Activated T-cell treated with anti-CD3 and anti-CD28 coated beads for 4 hours (primary cell): ENCODE results near the gene CEBPA.
"Not testable (repeated sequence)": the region's sequence is repeated elsewhere in the genome, so short reads cannot be mapped to it uniquely, and the experiment has no call there.

Experiments
- DNase-seq: peaks from one replicate; pipeline ENCODE4 v3.0.0-alpha.2; 2020

CEBPA gene

GRCh38 chr19:33323093-33323820, 20.9 kb upstream of the CEBPA start:
- no peak for DNase-seq

- no peak for DNase-seq
Measured at GRCh38 chr19:33320636-33321035, 18.3 kb upstream of the CEBPA start.

DNA sequence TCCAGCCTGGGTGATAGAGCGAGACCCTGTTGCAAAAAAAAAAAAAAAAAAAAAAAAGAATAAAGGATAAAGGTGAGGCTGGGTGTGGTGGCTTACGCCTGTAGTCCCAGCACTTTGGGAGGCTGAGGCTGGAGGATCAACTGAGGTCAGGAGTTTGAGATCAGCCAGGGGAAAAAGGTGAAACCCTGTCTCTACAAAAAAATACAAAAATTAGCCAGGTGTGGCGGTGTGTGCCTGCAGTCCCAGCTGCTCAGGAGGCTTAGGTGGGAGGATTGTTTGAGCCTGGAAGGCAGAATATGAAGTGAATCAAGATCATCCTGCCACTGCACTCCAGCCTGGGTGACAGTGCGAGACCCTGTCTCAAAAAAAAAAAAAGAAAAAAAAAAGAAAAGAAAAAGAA, 15.7 kb upstream of the CEBPA start:
- DNase-seq: not testable (repeated sequence)

DNA sequence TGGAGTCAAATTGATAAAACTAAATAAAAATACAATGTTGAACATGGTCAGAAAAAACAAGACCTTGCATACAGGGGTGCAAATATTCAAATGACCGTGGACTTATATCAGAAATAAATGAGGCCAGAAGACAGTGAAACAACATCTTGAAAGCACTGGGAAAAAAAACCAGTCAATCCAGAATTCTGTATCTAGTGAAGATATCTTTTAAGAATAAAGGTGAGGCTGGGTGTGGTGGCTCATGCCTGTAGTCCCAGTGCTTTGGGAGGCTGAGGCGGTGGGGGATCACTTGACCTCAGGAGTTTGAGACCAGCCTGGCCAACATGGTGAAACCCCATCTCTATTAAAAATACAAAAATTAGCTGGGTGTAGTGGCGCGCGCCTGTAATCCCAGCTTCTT, 15.2 kb upstream of the CEBPA start:
- no peak for DNase-seq

DNA sequence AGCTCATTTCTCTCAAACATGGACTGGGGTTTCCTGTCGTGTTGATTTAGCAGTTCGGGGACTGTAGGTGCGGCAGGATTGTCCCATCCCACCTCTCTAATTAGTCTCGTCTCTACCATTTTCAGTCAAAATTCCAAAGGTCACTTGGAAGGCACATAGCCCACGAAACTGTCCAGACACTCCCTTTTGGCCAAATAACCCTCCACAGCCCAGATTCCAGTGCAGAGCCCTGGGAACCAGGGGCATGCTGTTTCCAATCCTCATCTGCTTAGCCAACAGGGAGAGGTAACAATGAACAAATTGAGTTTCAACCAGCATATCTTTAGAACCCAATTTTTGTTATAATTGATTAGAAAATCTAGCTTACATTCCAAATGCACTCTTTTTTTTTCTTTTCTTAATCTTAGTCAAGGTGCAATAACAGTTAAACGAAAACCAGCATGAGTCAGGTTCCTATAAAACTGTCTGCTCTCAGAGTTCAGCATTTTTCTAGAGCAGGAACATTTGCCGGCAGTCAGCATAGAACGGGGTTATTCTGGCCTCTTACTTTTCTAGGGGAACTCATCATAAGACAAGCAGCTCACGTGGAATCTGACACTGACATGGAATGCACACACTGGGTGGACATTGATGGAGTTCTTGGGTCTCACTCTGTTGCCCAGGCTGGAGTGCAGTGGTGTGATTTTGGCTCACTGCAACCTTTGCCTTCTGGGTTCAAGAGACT, 14.4 kb upstream of the CEBPA start:
- DNase-seq: no peak

GRCh38 chr19:33312808-33313207, 10.5 kb upstream of the CEBPA start:
- DNase-seq: not testable (repeated sequence)

DNA sequence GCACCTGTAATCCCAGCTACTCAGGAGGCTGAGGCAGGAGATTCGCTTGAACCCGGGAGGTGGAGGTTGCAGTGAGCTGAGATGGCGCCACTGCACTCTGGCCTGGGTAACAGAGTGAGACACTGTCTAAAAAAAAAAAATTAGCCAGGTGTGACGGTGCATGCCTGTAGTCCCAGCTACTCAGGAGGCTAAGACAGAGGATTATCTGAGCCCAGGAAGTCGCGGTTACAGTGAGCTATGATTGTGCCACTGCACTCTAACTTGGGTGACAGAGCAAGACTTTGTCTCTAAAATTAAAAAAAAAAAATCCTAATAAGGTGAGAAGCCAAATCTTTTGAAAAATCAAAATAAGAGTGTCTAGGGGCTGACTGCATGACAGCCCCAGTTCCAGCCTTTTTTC, 9.7 kb upstream of the CEBPA start:
- DNase-seq: no peak

- DNase-seq: no peak
Measured at GRCh38 chr19:33311326-33311682, 9.0 kb upstream of the CEBPA start.

DNA sequence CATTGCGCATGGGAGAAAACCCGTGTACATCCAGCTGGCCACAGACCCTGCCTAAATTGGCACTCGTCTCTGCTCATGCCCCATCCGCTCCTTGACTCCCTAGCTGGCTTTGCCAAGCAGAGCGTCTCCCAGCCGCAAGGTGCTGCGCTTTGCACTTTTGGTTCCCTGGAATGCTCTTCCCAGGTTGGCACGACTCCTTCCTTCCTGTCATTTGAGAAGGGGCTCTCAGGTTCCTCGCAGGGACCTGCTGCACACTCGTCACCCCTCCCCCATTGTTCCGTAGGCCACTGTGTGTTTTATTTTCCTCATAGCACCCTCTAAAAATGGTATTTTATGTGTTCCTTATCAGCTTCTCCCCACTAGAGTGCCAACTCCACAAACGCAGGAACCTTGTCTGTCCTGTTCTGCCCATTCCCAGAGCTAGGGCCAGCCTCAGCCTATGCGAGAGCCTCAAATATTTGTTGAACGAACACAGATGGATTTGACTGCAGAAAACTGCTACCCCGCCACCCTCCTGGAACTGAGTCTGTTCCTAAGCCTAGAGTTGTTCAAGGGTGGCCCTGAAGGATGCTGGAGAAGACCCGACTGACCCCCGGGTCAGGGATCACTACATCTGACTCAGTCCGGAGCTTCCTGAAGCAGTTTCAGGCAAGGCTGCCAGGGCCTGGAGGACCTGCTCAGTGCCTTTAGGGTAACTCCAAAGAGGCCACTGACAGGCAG, 8.4 kb upstream of the CEBPA start:
- DNase-seq: no peak

- no peak for DNase-seq
Measured at GRCh38 chr19:33309826-33310225, 7.5 kb upstream of the CEBPA start.

- no peak for DNase-seq
Measured at GRCh38 chr19:33306853-33307792, 4.8 kb upstream of the CEBPA start.

DNA sequence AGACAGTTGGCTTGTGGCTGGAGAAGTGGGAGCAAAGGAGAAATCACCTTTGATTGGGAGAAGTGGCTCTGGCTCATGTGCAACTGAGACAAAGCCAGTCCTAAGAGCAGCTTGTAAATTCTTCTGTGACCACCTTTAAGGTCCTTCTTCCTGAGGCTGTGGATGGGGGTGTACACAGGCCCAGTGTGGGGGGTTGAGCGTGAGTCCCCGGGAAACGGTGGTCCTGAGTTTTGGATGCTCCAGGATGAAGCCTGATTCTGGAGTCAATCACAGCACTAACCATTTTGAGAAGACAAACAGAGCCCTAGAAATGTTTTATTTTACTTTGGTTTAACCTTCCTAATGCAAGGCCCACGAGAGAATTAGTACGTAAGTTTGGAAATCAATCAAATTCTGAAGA, 3.9 kb upstream of the CEBPA start:
- no peak for DNase-seq

- DNase-seq: no peak
Measured at GRCh38 chr19:33304760-33305647, 2.7 kb upstream of the CEBPA start.

GRCh38 chr19:33304371-33304759, 2.0 kb upstream of the CEBPA start:
- no peak for DNase-seq

- no peak for DNase-seq
Measured at GRCh38 chr19:33303791-33304345, 1.5 kb upstream of the CEBPA start.

GRCh38 chr19:33302974-33303790, 848 bp upstream of the CEBPA start:
- DNase-seq: no peak

- DNase-seq: no peak
Measured at GRCh38 chr19:33301900-33302174, 497 bp downstream of the CEBPA start.

GRCh38 chr19:33301144-33301899, 1.0 kb downstream of the CEBPA start:
- DNase-seq: no peak

DNA sequence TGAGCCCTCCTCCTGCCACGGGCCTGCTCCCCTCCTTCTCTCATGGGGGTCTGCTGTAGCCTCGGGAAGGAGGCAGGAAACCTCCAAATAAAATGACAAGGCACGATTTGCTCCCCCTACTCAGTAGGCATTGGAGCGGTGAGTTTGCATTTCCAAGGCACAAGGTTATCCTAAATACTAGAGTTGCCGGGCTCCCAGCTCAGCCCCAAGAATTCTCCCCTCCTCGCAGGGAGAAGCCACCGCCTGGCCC, 1.5 kb downstream of the CEBPA start:
- DNase-seq: no peak
